ENCODE results near the gene ADK.

ADK gene

GRCh38 chr10:74117738-74118137, 33.3 kb upstream of the ADK start:
- DNase-seq (ENCODE audit: low read depth in 1 of 2, low spot score in 1 of 2): no peak
- Histone ChIP-seq H3K27ac (replicated peaks) (no peak overlapping the region), H3K27me3 (ENCODE audit: insufficient read depth, poor library complexity, severe bottlenecking) (no peaks in the 10 kb centered on the region), H3K4me3 (replicated peaks; ENCODE audit: insufficient read depth, low read length) (no peak overlapping the region)
- no peak for TF ChIP-seq CTCF (IDR thresholded peaks at IDR 0.05; ENCODE audit: insufficient read depth, low read length)
- no peak for TF ChIP-seq POLR2AphosphoS5 (IDR thresholded peaks at IDR 0.05; ENCODE audit: low read depth)
- no peak for TF ChIP-seq SPI1 (IDR thresholded peaks at IDR 0.05; ENCODE audit: borderline replicate concordance, low read depth)
- TF ChIP-seq REST (IDR thresholded peaks at IDR 0.05; ENCODE audit: insufficient replicate concordance, low read depth): no peak
- TF ChIP-seq GABPA (IDR thresholded peaks at IDR 0.05; ENCODE audit: low read depth): no peak

GRCh38 chr10:74118804-74119203, 32.2 kb upstream of the ADK start:
- H3K27ac ChIP-seq (replicated peaks): no peak overlapping the region

GRCh38 chr10:74120911-74121310, 30.1 kb upstream of the ADK start:
- H3K4me3 ChIP-seq (replicated peaks; ENCODE audit: insufficient read depth, low read length): no peak overlapping the region
- TF ChIP-seq CTCF (IDR thresholded peaks at IDR 0.05; ENCODE audit: insufficient read depth, low read length) (no peak), GABPA (IDR thresholded peaks at IDR 0.05; ENCODE audit: low read depth) (no peak), SPI1 (IDR thresholded peaks at IDR 0.05; ENCODE audit: borderline replicate concordance, low read depth) (no peak)
- H3K27me3 ChIP-seq (ENCODE audit: insufficient read depth, poor library complexity, severe bottlenecking): no peaks in the 10 kb centered on the region
- H3K27ac ChIP-seq (replicated peaks): no peak overlapping the region
- DNase-seq (ENCODE audit: low read depth in 1 of 2, low spot score in 1 of 2): no peak

More at GRCh38 chr10:74118804-74119203, 32.2 kb upstream of the ADK start:
- H3K27me3 ChIP-seq (ENCODE audit: insufficient read depth, poor library complexity, severe bottlenecking): no peaks in the 10 kb centered on the region
- no peak for DNase-seq (ENCODE audit: low read depth in 1 of 2, low spot score in 1 of 2)
- no peak for TF ChIP-seq GABPA (IDR thresholded peaks at IDR 0.05; ENCODE audit: low read depth)
- TF ChIP-seq SPI1 (IDR thresholded peaks at IDR 0.05; ENCODE audit: borderline replicate concordance, low read depth): no peak
- no peak for TF ChIP-seq POLR2AphosphoS5 (IDR thresholded peaks at IDR 0.05; ENCODE audit: low read depth)
- no peak for TF ChIP-seq CTCF (IDR thresholded peaks at IDR 0.05; ENCODE audit: insufficient read depth, low read length)
- TF ChIP-seq REST (IDR thresholded peaks at IDR 0.05; ENCODE audit: insufficient replicate concordance, low read depth): no peak
- no peak overlapping the region for H3K4me3 ChIP-seq (replicated peaks; ENCODE audit: insufficient read depth, low read length)

GRCh38 chr10:74121368-74121767, 29.7 kb upstream of the ADK start:
- TF ChIP-seq POLR2AphosphoS5 (IDR thresholded peaks at IDR 0.05; ENCODE audit: low read depth) (no peak), CTCF (IDR thresholded peaks at IDR 0.05; ENCODE audit: insufficient read depth, low read length) (no peak), REST (IDR thresholded peaks at IDR 0.05; ENCODE audit: insufficient replicate concordance, low read depth) (no peak), SPI1 (IDR thresholded peaks at IDR 0.05; ENCODE audit: borderline replicate concordance, low read depth) (no peak), GABPA (IDR thresholded peaks at IDR 0.05; ENCODE audit: low read depth) (no peak)
- no peak overlapping the region for H3K27ac ChIP-seq (replicated peaks)
- no peak overlapping the region for H3K4me3 ChIP-seq (replicated peaks; ENCODE audit: insufficient read depth, low read length)
- DNase-seq (ENCODE audit: low read depth in 1 of 2, low spot score in 1 of 2): no peak
- no peaks in the 10 kb centered on the region for H3K27me3 ChIP-seq (ENCODE audit: insufficient read depth, poor library complexity, severe bottlenecking)

All from HL-60 (cell line).